ENCODE measurements around the gene TCIRG1. TPM values are rescaled to one million over a fixed set of nuclear protein-coding genes. Genes with fewer than 3 reads are reported as not detected.

TCIRG1 gene
- polyA plus RNA-seq, 2 of the 4 experiments (the other 2 are of a cell fraction), result 36.3 to 120 TPM

DNA sequence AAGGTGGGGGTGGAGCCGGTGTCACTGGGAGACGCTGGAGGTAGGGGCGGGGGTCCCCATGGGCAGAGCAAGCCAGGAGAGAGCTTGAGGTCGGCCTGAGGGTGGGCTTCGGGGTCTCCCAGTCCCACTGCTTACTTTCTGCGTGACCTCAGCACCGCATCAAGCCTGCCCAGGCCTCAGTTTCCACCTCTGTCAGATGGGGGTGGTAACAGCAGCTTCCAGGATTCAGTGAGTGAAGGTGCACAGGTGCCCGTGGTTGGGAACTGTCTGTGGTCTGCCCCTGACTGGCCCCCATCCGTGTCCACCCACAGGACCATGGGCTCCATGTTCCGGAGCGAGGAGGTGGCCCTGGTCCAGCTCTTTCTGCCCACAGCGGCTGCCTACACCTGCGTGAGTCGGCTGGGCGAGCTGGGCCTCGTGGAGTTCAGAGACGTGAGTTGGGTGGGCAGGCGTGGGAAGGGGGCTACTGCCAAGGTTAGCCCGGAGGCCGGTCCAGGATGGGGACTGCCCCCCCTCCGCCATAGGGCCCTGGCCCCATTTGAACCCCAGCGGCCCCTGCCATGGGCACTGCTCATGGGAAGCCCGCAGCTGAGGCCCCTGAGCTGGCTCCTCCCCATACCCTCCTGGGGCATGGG, 2.2 kb downstream of the TCIRG1 start:
- Histone ChIP-seq H3K4me2 (peak overlapping the region; percentile 94), H3K4me1 (peaks cover 49% of the 10 kb centered on the region), H3K27ac (peak overlapping the region; percentile 95 to 96), H3K9me3 (no peaks in the 10 kb centered on the region), H3K4me3 (peak overlapping the region; percentile 60)
- 76% methylated on average over 13 of the region's 23 CpGs for WGBS (ENCODE audit: missing lambda C conversion rate)
- FAIRE-seq (no peak), ATAC-seq (no peak), DNase-seq (ENCODE audit: low read depth in 1 of 2, low spot score in 1 of 2) (no peak)
- POLR2A ChIA-PET, result interaction anchor here (1.8 to 2.5 kb wide), 2 partner anchors 27 to 31 kb away, joined by 5 to 9 read pairs; partner anchors contain the start of gene ALDH3B1
- CTCF ChIA-PET, result interaction anchor here (0.9 to 7.3 kb wide), 6 partner anchors 12 to 256 kb away, joined by 4 to 60 read pairs (median 6); partner anchors contain the start of gene ALDH3B1
- TF ChIP-seq RCOR1 (IDR thresholded peaks at IDR 0.05; ENCODE audit: low read depth, low read length) (no peak), CHD4 (IDR thresholded peaks at IDR 0.05; ENCODE audit: borderline replicate concordance) (no peak), PBX3 (IDR thresholded peaks at IDR 0.05) (no peak), TFCP2L1 (CRISPR knock-in tag; IDR thresholded peaks at IDR 0.05) (no peak), HDAC2 (IDR thresholded peaks at IDR 0.05) (no peak), HES2 (IDR thresholded peaks at IDR 0.05) (no peak), REST (IDR thresholded peaks at IDR 0.05) (no peak), EHMT2 (IDR thresholded peaks at IDR 0.05; ENCODE audit: low read depth) (no peak), MAX (IDR thresholded peaks at IDR 0.05) (no peak), SMC3 (IDR thresholded peaks at IDR 0.05) (no peak), CHD2 (IDR thresholded peaks at IDR 0.05; ENCODE audit: low read length, partially characterized antibody) (no peak), CEBPB (IDR thresholded peaks at IDR 0.05) (no peak), FOSL2 (IDR thresholded peaks at IDR 0.05) (no peak), FOSL2 (CRISPR knock-in tag; IDR thresholded peaks at IDR 0.05) (no peak), MAZ (IDR thresholded peaks at IDR 0.05; ENCODE audit: borderline replicate concordance, low read depth, low read length) (no peak), EP300 (IDR thresholded peaks at IDR 0.05) (no peak), JUN (IDR thresholded peaks at IDR 0.05) (no peak), NR3C1 (IDR thresholded peaks at IDR 0.05) (no peak), HEYL (CRISPR knock-in tag; IDR thresholded peaks at IDR 0.05) (no peak), BHLHE40 (IDR thresholded peaks at IDR 0.05; ENCODE audit: low read depth, low read length) (no peak)
- TF ChIP-seq, protein P1, sequence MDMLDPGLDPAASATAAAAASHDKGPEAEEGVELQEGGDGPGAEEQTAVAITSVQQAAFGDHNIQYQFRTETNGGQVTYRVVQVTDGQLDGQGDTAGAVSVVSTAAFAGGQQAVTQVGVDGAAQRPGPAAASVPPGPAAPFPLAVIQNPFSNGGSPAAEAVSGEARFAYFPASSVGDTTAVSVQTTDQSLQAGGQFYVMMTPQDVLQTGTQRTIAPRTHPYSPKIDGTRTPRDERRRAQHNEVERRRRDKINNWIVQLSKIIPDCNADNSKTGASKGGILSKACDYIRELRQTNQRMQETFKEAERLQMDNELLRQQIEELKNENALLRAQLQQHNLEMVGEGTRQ (IDR thresholded peaks at IDR 0.05), result no peak

Data from A549 (cell line).